A549 treated with CORT108297 at 1 μM for 4 hours (cell line): ENCODE results near the gene VWA3A. TPM values are rescaled to one million over a fixed set of nuclear protein-coding genes. Genes with fewer than 3 reads are reported as not detected.

Source experiments
- total RNA-seq: library from RNA; stranded (reverse); fragments of 200-300 nt; extraction: Qiagen RNA extraction; gene quantifications from 5 replicates; pipeline ENCODE4 v1.2.3, GENCODE V29; 2022

The VWA3A gene
- 0.02 to 0.25 TPM (median 0.03 TPM) in 3 of 5 replicates, not detected in the others for total RNA-seq

GRCh38 chr16:22092143-22092933 lies at the start of gene VWA3A:
Gene VWA3A, plus strand, starts transcription at chr16:22092541. Its CDS starts 97 bp downstream, at chr16:22092638.

GRCh38 chr16:22161999-22162655 lies 69.8 kb downstream of the VWA3A start, which contains the start of gene SDR42E2:
Gene SDR42E2, plus strand, starts transcription at chr16:22162506. Its CDS starts 3,077 bp downstream, at chr16:22165583.

GRCh38 chr16:22206013-22206841 lies 113.9 kb downstream of the VWA3A start, which contains the start of gene EEF2K:
Gene EEF2K, plus strand, starts transcription at chr16:22206278. Its CDS starts 19,452 bp downstream, at chr16:22225730.

Other genes starting within 250 kb of the VWA3A start
- 20.0 to 28.3 TPM (median 26.0 TPM) in 5 replicates for gene NPIPB4, start 234.8 kb upstream of the VWA3A start, total RNA-seq
- 149 to 242 TPM (median 161 TPM) in 5 replicates for gene UQCRC2, start 139.2 kb upstream of the VWA3A start, total RNA-seq
- not detected in 5 replicates for gene PDZD9, start 91.4 kb upstream of the VWA3A start, total RNA-seq
- gene MOSMO, start 84.4 kb upstream of the VWA3A start, total RNA-seq = 8.0 to 11.5 TPM (median 10.5 TPM) in 5 replicates
- not detected in 5 replicates for gene SDR42E2, start 70.0 kb downstream of the VWA3A start, total RNA-seq
- 11.1 to 16.4 TPM (median 13.7 TPM) in 5 replicates for gene EEF2K, start 113.7 kb downstream of the VWA3A start, total RNA-seq
- 26.5 to 40.2 TPM (median 37.6 TPM) in 5 replicates for gene POLR3E, start 204.9 kb downstream of the VWA3A start, total RNA-seq